IMR-90 (cell line): ENCODE measurements around the gene NDUFAF7. TPM values are rescaled to one million over a fixed set of nuclear protein-coding genes. Genes with fewer than 3 reads are reported as not detected.

Experiments
- ATAC-seq: fragments of 200-7000 bp; cut with Tn5 transposase; 2 replicates; pipeline ENCODE4 v1.9.1; 2020; ENCODE audit warnings: low read depth, mild to moderate bottlenecking, moderate library complexity
- BruUV-seq: library from RNA; stranded (reverse); fragments of 400-500 nt; replicated peaks from 2 replicates; lab custom pipeline; 2021; lab: Mats Ljungman, UMichigan
- CTCF ChIA-PET: fragments of 300-600 bp; formaldehyde crosslinking; extraction: SDS; loops from one replicate; lab custom pipeline; 2021; ENCODE audit warnings: antibody characterized with exemption; lab: Yijun Ruan, JAX
- POLR2A ChIA-PET: fragments of 300-600 bp; sonication (Branson Sonifier 250); formaldehyde crosslinking; loops from one replicate; lab custom pipeline; 2022; ENCODE audit warnings: antibody characterized with exemption; ENCODE audit not compliant: unreplicated experiment; lab: Charles Lee
- DNase-seq: peaks from one replicate; pipeline ENCODE4 v3.0.0; 2013
- H2AFZ ChIP-seq: replicated peaks from 2 replicates; pipeline ENCODE3; 2013; ENCODE audit warnings: low read length, mild to moderate bottlenecking; ENCODE audit not compliant: poor library complexity
- H2AK5ac ChIP-seq: 2 replicates; pipeline ENCODE4 v1.6.1; 2013; ENCODE audit warnings: low read depth, low read length, inconsistent platforms
- H2AK9ac ChIP-seq: replicated peaks from 2 replicates; pipeline ENCODE3; 2013; ENCODE audit warnings: mild to moderate bottlenecking, low read depth, low read length, moderate library complexity; ENCODE audit not compliant: poor library complexity
- H2BK120ac ChIP-seq: 2 replicates; pipeline ENCODE4 v1.6.1; 2013; ENCODE audit warnings: low read depth, low read length, inconsistent platforms
- H2BK15ac ChIP-seq: 3 replicates; pipeline ENCODE4 v1.6.1; 2013; ENCODE audit warnings: low read depth, low read length, inconsistent platforms
- H2BK20ac ChIP-seq: 2 replicates; pipeline ENCODE4 v1.6.1; 2013; ENCODE audit warnings: low read depth, mild to moderate bottlenecking, inconsistent platforms, low read length, moderate library complexity
- H2BK5ac ChIP-seq: 2 replicates; pipeline ENCODE4 v1.6.1; 2013; ENCODE audit warnings: mild to moderate bottlenecking, low read depth, low read length, inconsistent platforms; ENCODE audit not compliant: poor library complexity, severe bottlenecking
- H3K14ac ChIP-seq: replicated peaks from 2 replicates; pipeline ENCODE4 v1.6.1; 2013; ENCODE audit warnings: low read depth, low read length, inconsistent platforms
- H3K18ac ChIP-seq: 2 replicates; pipeline ENCODE4 v1.6.1; 2013; ENCODE audit warnings: low read depth, low read length, control low read depth
- H3K23ac ChIP-seq: 2 replicates; pipeline ENCODE4 v1.6.1; 2013; ENCODE audit warnings: low read depth, low read length, inconsistent platforms
- H3K27ac ChIP-seq: 2 replicates; pipeline ENCODE4 v1.5.1; 2013; ENCODE audit warnings: mild to moderate bottlenecking, control low read depth, low read length; ENCODE audit not compliant: insufficient read depth
- H3K27me3 ChIP-seq: 2 replicates; pipeline ENCODE4 v1.6.1; 2013; ENCODE audit warnings: low read length; ENCODE audit not compliant: control insufficient read depth, insufficient read depth
- H3K36me3 ChIP-seq: 2 replicates; pipeline ENCODE4 v1.6.1; 2013; ENCODE audit warnings: low read length, mixed read lengths; ENCODE audit not compliant: control insufficient read depth, insufficient read depth
- H3K4ac ChIP-seq: 2 replicates; pipeline ENCODE4 v1.6.1; 2013; ENCODE audit warnings: low read depth, low read length, inconsistent platforms
- H3K4me1 ChIP-seq: 2 replicates; pipeline ENCODE4 v1.6.1; 2013; ENCODE audit warnings: low read length, mixed read lengths; ENCODE audit not compliant: control insufficient read depth, insufficient read depth
- H3K4me2 ChIP-seq: 2 replicates; pipeline ENCODE4 v1.6.1; 2013; ENCODE audit warnings: low read depth, mild to moderate bottlenecking, control low read depth, low read length, moderate library complexity
- H3K4me3 ChIP-seq: 2 replicates; pipeline ENCODE4 v1.5.1; 2013; ENCODE audit warnings: low read depth, mild to moderate bottlenecking, control low read depth, low read length, moderate library complexity; ENCODE audit not compliant: insufficient read depth
- H3K56ac ChIP-seq: 2 replicates; pipeline ENCODE4 v1.6.1; 2013; ENCODE audit warnings: low read length, inconsistent platforms; ENCODE audit not compliant: insufficient read depth; ENCODE audit errors: extremely low read depth
- H3K79me1 ChIP-seq, 2 experiments: 2 replicates each; pipeline ENCODE4 v1.6.1; 2013; ENCODE audit warnings: low read length in 2 of 2, inconsistent platforms in 1 of 2, low read depth in 1 of 2
- H3K9ac ChIP-seq: 2 replicates; pipeline ENCODE4 v1.6.1; 2013; ENCODE audit warnings: low read depth, low read length, control low read depth
- H3K9me1 ChIP-seq: 2 replicates; pipeline ENCODE4 v1.6.1; 2013; ENCODE audit warnings: low read length, inconsistent platforms; ENCODE audit not compliant: insufficient read depth
- H3K9me3 ChIP-seq: 2 replicates; pipeline ENCODE4 v1.6.1; 2013; ENCODE audit warnings: low read length; ENCODE audit not compliant: control insufficient read depth, insufficient read depth
- H4K20me1 ChIP-seq: 2 replicates; pipeline ENCODE4 v1.6.1; 2013; ENCODE audit warnings: low read length, inconsistent platforms; ENCODE audit not compliant: insufficient read depth
- H4K5ac ChIP-seq: 2 replicates; pipeline ENCODE4 v1.6.1; 2013; ENCODE audit warnings: mild to moderate bottlenecking, low read depth, low read length, control low read depth
- H4K8ac ChIP-seq, 2 experiments: 2 replicates each; pipeline ENCODE4 v1.6.1; 2013; ENCODE audit warnings: low read depth in 2 of 2, low read length in 2 of 2, control low read depth in 1 of 2, inconsistent platforms in 1 of 2
- H4K91ac ChIP-seq: 2 replicates; pipeline ENCODE4 v1.6.1; 2013; ENCODE audit warnings: low read depth, low read length, inconsistent platforms; ENCODE audit not compliant: insufficient read depth
- CEBPB ChIP-seq: IDR thresholded peaks from 2 replicates; pipeline ENCODE4 v1.6.1; 2012; ENCODE audit warnings: low read depth, low read length, improper control_type of control experiment
- MAFK ChIP-seq: IDR thresholded peaks from 2 replicates; pipeline ENCODE4 v1.6.1; 2012; ENCODE audit warnings: low read depth, low read length, improper control_type of control experiment
- MAZ ChIP-seq: IDR thresholded peaks from 2 replicates; pipeline ENCODE4 v1.6.1; 2012; ENCODE audit warnings: low read depth, mild to moderate bottlenecking, low read length, improper control_type of control experiment, moderate library complexity, borderline replicate concordance
- MXI1 ChIP-seq: IDR thresholded peaks from 2 replicates; pipeline ENCODE4 v1.6.1; 2012; ENCODE audit warnings: low read depth, mild to moderate bottlenecking, low read length, moderate library complexity, borderline replicate concordance
- POLR2A ChIP-seq: IDR thresholded peaks from 2 replicates; pipeline ENCODE4 v1.6.1; 2012; ENCODE audit warnings: mild to moderate bottlenecking, low read depth, low read length
- RAD21 ChIP-seq: IDR thresholded peaks from 2 replicates; pipeline ENCODE4 v1.6.1; 2012; ENCODE audit warnings: low read length, improper control_type of control experiment
- RCOR1 ChIP-seq: IDR thresholded peaks from 2 replicates; pipeline ENCODE4 v1.6.1; 2012; ENCODE audit warnings: mild to moderate bottlenecking, low read length, improper control_type of control experiment; ENCODE audit not compliant: insufficient replicate concordance
- USF2 ChIP-seq: fragments of 150-350 bp; IDR thresholded peaks from 2 replicates; pipeline ENCODE4 v1.6.1; 2017; ENCODE audit warnings: mild to moderate bottlenecking, antibody characterized with exemption, low read length, low read depth
- WGBS, 2 experiments: methylation state at CpG; one replicate each; pipeline versions ENCODE4 v1.1.5 to v1.1.7; 2013; ENCODE audit warnings: missing lambda C conversion rate in 2 of 2; ENCODE audit not compliant: insufficient read length in 1 of 2; ENCODE audit errors: extremely low coverage in 2 of 2; 5-methylcytosine and 5-hydroxymethylcytosine counted together
- dilution Hi-C: fragments of 300-500 bp; cut with HindIII; formaldehyde crosslinking; loops from one replicate; pipeline ENCODE4 v1.14.3; 2018; ENCODE audit warnings: low sequenced_read_pairs; ENCODE audit not compliant: unreplicated experiment
- in situ Hi-C: fragments of 300-500 bp; cut with MboI; formaldehyde crosslinking; loops from 3 replicates; pipeline ENCODE4 v1.14.3; 2019; ENCODE audit warnings: low sequenced_read_pairs, inconsistent platforms, mixed read lengths
- intact Hi-C: fragments of 100-400 bp; cut with micrococcal nuclease; formaldehyde crosslinking; loops from 2 replicates; pipeline ENCODE4 v1.10.0; 2022
- polyA plus RNA-seq, 3 experiments: library from polyadenylated mRNA; depleted of rRNA; stranded (reverse); fragments of >200 nt; gene quantifications; 2 replicates each; pipeline ENCODE4 v1.2.3, GENCODE V29; 2012; ENCODE audit warnings: low replicate concordance in 1 of 3
- total RNA-seq: library from RNA; depleted of rRNA; stranded (reverse); fragments of >200 nt; gene quantifications from 2 replicates; pipeline ENCODE4 v1.2.3, GENCODE V29; 2012
- TF ChIP-seq, protein P1 (sequence below): fragments of 150-350 bp; IDR thresholded peaks from 2 replicates; pipeline ENCODE4 v1.6.1; 2016; ENCODE audit warnings: low read depth, mild to moderate bottlenecking, low read length, moderate library complexity, borderline replicate concordance
- TF ChIP-seq, protein P2 (sequence below): conservative IDR thresholded peaks from 2 replicates; pipeline ENCODE4 v1.5.1; 2012; ENCODE audit warnings: mild to moderate bottlenecking, low read depth, low read length, improper control_type of control experiment

Gene NDUFAF7
- total and polyA plus RNA-seq, 2 of the 4 experiments (the other 2 are of a cell fraction), result 9.9 to 17.4 TPM

GRCh38 chr2:37262522-37262921 is 31.1 kb downstream of the NDUFAF7 start:
- Histone ChIP-seq H3K9me1 (no peaks in the 10 kb centered on the region), H4K5ac (no peak overlapping the region), H4K20me1 (no peaks in the 10 kb centered on the region), H3K36me3 (peaks cover 17% of the 10 kb centered on the region), H4K91ac (no peak overlapping the region), H3K23ac (no peak overlapping the region), H4K8ac (no peak overlapping the region), H3K4ac (no peak overlapping the region), H2BK20ac (no peak overlapping the region), H3K4me3 (no peak overlapping the region), H2BK15ac (no peak overlapping the region), H3K14ac (no peak overlapping the region), H2BK120ac (no peak overlapping the region), H3K4me2 (no peak overlapping the region), H2AK9ac (no peak overlapping the region), H3K56ac (no peak overlapping the region), H3K27ac (no peak overlapping the region), H3K9ac (no peak overlapping the region), H3K9me3 (no peaks in the 10 kb centered on the region), H3K27me3 (no peaks in the 10 kb centered on the region), H3K4me1 (no peaks in the 10 kb centered on the region), H2AK5ac (no peak overlapping the region), H3K18ac (no peak overlapping the region), H3K79me1 (no peaks in the 10 kb centered on the region), H2BK5ac (no peak overlapping the region), H2AFZ (no peak overlapping the region)
- intact Hi-C loops, result no loop called here
- ATAC-seq (no peak), DNase-seq (no peak)
- dilution Hi-C loops, result no loop called here
- POLR2A ChIA-PET, result no interaction called here
- in situ Hi-C loops, result no loop called here
- CTCF ChIA-PET, result no interaction called here
- no peak for TF ChIP-seq RCOR1
- no peak for TF ChIP-seq USF2
- TF ChIP-seq MAFK, result no peak
- TF ChIP-seq, protein P1, sequence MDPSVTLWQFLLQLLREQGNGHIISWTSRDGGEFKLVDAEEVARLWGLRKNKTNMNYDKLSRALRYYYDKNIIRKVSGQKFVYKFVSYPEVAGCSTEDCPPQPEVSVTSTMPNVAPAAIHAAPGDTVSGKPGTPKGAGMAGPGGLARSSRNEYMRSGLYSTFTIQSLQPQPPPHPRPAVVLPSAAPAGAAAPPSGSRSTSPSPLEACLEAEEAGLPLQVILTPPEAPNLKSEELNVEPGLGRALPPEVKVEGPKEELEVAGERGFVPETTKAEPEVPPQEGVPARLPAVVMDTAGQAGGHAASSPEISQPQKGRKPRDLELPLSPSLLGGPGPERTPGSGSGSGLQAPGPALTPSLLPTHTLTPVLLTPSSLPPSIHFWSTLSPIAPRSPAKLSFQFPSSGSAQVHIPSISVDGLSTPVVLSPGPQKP, result no peak
- no peak for TF ChIP-seq POLR2A
- no peak for TF ChIP-seq RAD21
- no peak for TF ChIP-seq CEBPB
- no peak for TF ChIP-seq MXI1
- TF ChIP-seq, protein P2, sequence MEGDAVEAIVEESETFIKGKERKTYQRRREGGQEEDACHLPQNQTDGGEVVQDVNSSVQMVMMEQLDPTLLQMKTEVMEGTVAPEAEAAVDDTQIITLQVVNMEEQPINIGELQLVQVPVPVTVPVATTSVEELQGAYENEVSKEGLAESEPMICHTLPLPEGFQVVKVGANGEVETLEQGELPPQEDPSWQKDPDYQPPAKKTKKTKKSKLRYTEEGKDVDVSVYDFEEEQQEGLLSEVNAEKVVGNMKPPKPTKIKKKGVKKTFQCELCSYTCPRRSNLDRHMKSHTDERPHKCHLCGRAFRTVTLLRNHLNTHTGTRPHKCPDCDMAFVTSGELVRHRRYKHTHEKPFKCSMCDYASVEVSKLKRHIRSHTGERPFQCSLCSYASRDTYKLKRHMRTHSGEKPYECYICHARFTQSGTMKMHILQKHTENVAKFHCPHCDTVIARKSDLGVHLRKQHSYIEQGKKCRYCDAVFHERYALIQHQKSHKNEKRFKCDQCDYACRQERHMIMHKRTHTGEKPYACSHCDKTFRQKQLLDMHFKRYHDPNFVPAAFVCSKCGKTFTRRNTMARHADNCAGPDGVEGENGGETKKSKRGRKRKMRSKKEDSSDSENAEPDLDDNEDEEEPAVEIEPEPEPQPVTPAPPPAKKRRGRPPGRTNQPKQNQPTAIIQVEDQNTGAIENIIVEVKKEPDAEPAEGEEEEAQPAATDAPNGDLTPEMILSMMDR, result no peak
- no peak for TF ChIP-seq MAZ
- no TSS peak for BruUV-seq
- WGBS, 2 experiments, result no CpG with 5 or more reads among the region's 2 CpGs
